ENCODE measurements around the gene SMG6. TPM values are rescaled to one million over a fixed set of nuclear protein-coding genes. Genes with fewer than 3 reads are reported as not detected.
"Not testable (repeated sequence)": the region's sequence is repeated elsewhere in the genome, so short reads cannot be mapped to it uniquely, and the experiment has no call there.

Gene SMG6
- total and polyA plus RNA-seq, 2 of the 4 experiments (the other 2 are of a cell fraction): 16.3 to 30.3 TPM

- H4K20me1 ChIP-seq (ENCODE audit: insufficient read depth, low read length); H4K91ac ChIP-seq (ENCODE audit: insufficient read depth, low read depth, low read length); H3K4ac ChIP-seq (ENCODE audit: low read depth, low read length); H2BK5ac ChIP-seq (ENCODE audit: low read depth, low read length, poor library complexity, severe bottlenecking); H3K36me3 ChIP-seq (ENCODE audit: control insufficient read depth, insufficient read depth, low read length); H2BK20ac ChIP-seq (ENCODE audit: low read depth, low read length); H3K9ac ChIP-seq (ENCODE audit: low read depth, low read length); dilution Hi-C loops (cut with HindIII; ENCODE audit: low sequenced_read_pairs, unreplicated experiment); H3K9me1 ChIP-seq (ENCODE audit: insufficient read depth, low read length); ATAC-seq (ENCODE audit: low read depth); H3K4me2 ChIP-seq (ENCODE audit: low read depth, low read length); H2BK15ac ChIP-seq (ENCODE audit: low read depth, low read length); in situ Hi-C loops (cut with MboI; ENCODE audit: low sequenced_read_pairs); H3K23ac ChIP-seq (ENCODE audit: low read depth, low read length); H4K8ac ChIP-seq (ENCODE audit: low read depth in 2 of 2, low read length in 2 of 2); H3K9me3 ChIP-seq (ENCODE audit: control insufficient read depth, insufficient read depth, low read length); H3K18ac ChIP-seq (ENCODE audit: low read depth, low read length); POLR2A ChIA-PET (ENCODE audit: unreplicated experiment); H3K27me3 ChIP-seq (ENCODE audit: control insufficient read depth, insufficient read depth, low read length); H3K14ac ChIP-seq (replicated peaks; ENCODE audit: low read depth, low read length); H3K27ac ChIP-seq (ENCODE audit: insufficient read depth, low read length); intact Hi-C loops (cut with micrococcal nuclease); H2AK5ac ChIP-seq (ENCODE audit: low read depth, low read length); H4K5ac ChIP-seq (ENCODE audit: low read depth, low read length); H2AFZ ChIP-seq (replicated peaks; ENCODE audit: low read length, poor library complexity); H3K4me3 ChIP-seq (ENCODE audit: insufficient read depth, low read depth, low read length); DNase-seq; H2BK120ac ChIP-seq (ENCODE audit: low read depth, low read length); BruUV-seq (replicated peaks); H2AK9ac ChIP-seq (replicated peaks; ENCODE audit: low read depth, low read length, poor library complexity); H3K56ac ChIP-seq (ENCODE audit: extremely low read depth, insufficient read depth, low read length): not testable (repeated sequence)
- 93% methylated on average over 2 of the region's 10 CpGs; no CpG with 5 or more reads in 1 of the 2 experiments for WGBS, 2 experiments (ENCODE audit: extremely low coverage in 2 of 2, insufficient read length in 1 of 2)
- CTCF ChIA-PET: interaction anchor here (1.7 to 3.2 kb wide), 2 partner anchors 20 to 210 kb away, joined by 7 to 11 read pairs; partner anchors contain the start of gene HIC1
- Histone ChIP-seq H3K79me1 (ENCODE audit: low read depth in 1 of 2, low read length in 2 of 2) (peaks cover 20 to 68% of the 10 kb centered on the region in 2 experiments), H3K4me1 (ENCODE audit: control insufficient read depth, insufficient read depth, low read length) (peaks cover 10% of the 10 kb centered on the region)
These were observed 38.4 kb downstream of the SMG6 start for GRCh38 chr17:2265166-2265565.
